Dedifferentiated amniotic fluid mesenchymal stem cell (primary cell): ENCODE data around the gene COL5A1.
"Not testable (repeated sequence)": the region's sequence is repeated elsewhere in the genome, so short reads cannot be mapped to it uniquely, and the experiment has no call there.

Experiments used
- DNase-seq: peaks from one replicate; pipeline ENCODE4 v3.0.0-alpha.2; 2016; ENCODE audit errors: extremely low spot score

The COL5A1 gene

DNA sequence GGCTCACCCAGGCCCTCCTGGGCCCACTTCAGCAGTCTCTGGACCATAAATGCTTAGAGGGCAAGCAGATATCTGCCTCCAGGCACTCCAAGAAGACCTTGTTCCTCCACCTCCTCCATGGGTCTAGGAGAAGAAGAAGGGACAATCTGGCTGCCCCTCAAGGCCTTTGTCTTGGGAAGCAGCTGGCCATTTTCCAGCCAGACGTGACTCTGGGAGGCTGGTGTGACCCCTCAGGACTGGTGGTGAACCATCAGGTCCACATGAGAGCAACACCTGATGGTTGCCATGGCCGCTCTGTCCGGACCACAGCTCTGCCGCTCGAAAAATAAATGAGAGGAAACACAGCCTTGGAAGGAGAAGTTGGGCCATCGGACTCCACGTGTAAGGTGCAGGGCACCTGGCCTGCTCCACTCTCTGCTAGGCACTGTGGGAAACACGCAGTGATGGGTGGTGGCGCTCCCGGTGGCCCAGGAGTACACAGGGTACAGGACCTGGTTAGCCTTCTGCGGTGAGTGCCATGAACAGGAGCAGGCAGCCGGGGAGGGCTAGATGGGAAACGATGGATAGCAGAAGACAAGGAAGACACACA, 3.0 kb upstream of the COL5A1 start:
- no peak for DNase-seq

DNA sequence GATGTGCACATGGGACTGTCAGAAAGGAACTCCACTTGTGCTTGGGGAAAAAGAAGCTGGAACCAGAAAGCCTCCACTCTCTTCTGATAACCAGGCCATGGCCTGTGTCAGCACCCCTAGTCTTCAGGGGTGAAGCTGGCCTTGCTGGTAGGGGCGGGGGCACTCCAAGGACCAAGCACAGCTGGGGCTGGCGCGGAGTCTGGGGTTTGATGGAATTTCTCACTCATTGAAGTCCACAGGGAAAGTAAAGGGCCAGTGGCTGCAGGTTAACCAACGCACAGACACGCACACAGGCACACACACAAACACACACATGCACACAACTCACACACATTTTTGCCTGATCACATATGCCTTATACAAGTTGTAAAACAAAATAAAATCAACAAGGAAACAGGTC, 1.6 kb upstream of the COL5A1 start:
- DNase-seq, result no peak

DNA sequence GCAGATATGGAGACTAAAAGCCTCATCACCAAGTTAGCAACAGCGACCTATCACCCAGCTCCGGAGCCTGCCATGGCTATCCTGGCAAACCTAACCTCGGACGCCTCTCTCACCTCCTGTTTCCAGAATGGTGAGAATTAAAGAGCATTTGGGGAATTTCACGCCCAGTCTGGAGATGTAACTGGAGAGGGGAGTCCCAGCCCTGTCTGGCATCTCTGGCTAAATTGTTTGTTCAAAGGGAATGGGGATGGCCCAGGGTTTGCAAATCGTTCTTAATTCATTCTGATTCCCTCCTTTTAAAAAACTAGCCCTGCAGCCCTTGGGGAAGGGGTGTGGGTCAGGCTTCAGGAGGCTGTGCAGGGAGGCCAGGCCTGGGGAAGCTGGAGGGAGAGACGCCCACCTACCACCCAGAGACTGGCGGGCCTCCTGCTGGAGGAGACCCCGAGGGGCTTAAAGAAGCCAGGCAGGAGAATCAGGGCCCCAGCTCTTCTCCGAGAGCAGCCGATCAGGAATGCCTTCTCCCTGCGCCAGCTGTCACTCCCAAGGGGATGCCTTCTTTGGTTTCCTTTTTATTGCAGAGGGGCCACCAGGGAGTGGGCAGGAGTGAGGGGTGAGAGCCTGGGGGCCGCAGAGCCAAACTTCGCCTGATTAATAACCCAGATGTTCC, 964 bp upstream of the COL5A1 start:
- DNase-seq, result no peak

DNA sequence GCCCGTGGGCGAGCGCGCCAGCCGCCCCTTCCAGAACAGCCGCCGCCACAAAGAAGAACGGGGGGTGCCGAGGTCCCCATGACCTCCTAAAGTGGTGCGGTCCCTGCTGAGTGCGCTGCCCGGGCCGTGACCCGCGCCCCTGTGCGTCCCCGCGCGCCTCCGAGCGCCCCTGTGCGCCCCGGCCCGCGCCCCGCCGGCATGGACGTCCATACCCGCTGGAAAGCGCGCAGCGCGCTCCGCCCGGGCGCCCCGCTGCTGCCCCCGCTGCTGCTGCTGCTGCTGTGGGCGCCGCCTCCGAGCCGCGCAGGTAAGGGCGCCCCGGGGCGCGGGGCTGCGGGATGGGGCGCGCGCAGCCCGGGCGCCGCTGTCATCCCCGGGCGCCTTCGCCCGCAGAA, 384 bp downstream of the COL5A1 start:
- DNase-seq, result no peak

DNA sequence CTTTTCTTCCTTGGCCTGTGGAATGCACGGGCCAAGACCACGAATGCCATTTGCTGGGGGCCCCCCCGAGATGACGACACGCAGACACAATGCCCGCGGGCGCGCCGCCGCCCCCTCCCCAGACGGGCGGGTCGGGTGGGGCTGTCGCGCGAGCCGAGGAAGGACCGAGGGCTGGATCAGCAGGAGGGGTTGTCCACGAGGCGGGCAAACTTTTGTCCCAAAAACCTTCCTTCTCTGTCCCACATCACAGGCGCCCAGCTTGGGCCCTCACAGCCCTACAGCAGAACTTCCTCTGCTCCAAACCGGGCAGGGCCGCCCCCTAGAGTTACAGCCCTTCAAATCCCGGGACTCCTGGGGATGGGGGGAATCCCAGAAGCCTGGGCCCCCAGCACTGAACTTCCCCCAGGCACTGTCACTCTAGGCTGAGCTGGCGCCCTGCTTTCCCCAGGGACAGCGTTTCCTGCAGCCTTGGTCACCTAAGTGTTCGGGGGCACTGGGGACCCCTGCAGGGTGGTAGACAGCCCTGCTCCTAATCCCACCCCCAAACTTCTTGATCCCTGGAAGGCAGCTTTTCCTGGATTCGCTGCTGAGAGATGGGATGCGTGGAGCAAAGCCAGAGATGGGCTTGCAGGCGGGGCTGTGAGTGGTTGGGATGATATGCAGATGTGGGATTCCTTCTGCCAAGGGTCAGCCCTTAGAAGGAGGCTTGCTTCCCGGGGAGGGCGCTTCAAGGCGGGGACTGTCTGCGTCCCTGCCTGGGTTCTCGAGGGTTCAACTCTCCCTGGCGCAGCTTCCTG, 980 bp downstream of the COL5A1 start:
- peak; percentile 49 for DNase-seq

DNA sequence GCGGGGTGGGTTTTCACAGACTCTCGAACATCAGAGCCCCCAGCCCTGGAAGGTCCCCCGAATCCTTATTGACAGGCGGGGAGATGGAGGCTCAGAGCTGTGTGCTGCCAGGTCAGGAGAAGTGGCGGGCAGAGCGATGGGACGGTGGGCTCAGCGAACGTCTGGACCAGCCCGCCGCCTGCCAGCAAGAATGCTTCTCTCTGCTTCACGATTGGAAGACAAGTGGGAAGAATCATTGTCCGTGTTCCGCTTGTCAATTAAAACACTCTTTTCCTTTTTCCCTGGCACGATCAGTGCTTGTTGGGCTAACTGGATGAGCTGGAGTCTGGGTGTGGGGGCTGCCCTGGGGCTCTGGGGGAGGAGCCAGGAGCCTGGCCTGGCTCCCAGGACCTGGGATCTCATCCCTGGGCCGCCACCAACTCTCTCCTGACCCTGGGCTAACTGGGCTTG, 1.6 kb downstream of the COL5A1 start:
- no peak for DNase-seq

DNA sequence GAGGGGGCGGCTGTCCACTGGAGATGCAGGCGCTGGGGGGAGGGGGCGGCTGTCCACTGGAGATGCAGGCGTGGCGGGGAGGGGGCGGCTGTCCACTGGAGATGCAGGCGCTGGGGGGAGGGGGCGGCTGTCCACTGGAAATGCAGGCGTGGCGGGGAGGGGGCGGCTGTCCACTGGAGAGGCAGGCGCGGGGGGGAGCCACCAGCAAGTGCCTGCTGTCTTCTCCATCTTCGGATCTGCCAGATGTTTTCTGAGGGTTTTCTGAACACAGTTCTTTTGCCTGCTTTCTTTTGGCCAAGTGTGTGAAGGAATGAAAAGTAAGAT, 2.8 kb downstream of the COL5A1 start:
- DNase-seq, result not testable (repeated sequence)

DNA sequence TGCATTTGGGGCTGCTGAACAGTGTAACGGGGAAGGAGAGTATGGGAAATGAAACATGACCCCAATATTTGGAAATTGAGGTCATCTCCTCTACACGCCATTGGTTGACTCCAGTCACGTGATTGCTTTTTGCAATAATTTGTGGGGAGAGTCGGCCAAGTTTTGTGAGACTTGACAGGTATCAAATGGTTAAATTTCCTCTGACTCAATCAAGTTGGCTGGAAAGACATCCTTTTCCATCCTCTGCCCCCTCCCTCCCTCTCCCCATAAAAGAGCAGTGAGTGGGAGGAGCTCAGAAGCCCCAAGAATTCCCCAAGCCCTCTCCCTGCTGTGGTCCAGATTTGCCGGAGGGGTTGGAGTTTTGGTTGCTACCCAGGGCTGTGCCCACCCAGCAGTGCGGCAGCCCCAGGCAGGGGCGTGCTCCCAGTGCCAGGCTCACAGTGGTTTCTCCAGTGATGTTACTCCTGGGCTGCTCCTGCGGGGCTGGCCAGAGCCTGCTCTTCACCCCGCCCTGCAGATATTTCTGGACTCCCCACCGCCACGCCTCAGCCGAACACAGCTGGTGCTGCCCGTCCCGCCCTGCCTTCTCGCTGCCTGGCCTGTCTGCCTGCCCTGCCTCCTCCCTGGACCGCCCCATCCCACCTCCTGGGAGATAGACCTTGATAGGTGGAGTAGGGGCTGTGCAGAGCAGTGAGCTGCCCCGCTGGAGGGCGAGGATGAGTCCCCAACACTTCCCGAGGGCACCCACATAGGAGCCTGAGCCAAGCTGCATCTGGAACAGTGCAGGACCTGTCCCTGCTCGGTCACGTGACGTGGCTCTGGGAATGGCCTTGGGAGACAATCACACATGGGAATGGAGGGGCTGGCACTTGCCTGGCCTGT, 3.4 kb downstream of the COL5A1 start:
- DNase-seq, result peak; percentile 98

DNA sequence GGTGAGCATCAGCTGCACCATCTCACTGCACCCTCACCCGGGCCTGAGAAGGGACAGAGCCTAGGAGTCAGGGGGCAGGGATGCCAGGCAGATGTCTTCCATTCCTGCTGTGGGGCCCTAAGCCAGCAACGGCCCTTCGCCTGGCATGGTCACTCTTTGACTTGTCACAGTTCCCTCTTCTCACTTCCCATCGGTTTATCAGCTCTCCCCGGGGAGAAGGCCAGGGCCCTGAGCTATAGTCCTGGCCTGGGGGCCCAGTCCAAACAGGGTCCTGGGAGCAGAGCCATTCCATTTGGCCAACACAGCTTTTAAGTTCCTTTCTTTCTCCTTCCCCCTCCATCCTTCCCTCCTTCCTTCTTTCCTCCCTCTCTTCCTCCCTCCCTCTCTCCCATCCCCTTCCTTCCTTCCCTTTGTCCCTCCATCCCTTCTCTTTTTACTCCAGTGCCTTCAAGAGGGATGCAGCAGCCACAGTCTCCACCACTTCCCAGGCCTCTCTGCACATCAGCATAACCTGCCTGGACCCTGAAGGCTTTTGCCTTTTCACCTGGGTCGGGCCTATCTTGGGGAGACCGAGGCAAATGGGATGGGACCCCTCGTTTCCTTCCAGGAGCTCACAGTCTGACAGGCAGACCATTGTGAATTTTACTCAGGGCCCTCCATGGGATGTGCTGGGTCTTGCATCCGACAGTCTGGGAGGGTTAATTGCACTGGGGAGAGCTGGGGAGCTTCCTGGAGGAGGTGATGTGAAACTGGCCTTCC, 4.2 kb downstream of the COL5A1 start:
- no peak for DNase-seq

DNA sequence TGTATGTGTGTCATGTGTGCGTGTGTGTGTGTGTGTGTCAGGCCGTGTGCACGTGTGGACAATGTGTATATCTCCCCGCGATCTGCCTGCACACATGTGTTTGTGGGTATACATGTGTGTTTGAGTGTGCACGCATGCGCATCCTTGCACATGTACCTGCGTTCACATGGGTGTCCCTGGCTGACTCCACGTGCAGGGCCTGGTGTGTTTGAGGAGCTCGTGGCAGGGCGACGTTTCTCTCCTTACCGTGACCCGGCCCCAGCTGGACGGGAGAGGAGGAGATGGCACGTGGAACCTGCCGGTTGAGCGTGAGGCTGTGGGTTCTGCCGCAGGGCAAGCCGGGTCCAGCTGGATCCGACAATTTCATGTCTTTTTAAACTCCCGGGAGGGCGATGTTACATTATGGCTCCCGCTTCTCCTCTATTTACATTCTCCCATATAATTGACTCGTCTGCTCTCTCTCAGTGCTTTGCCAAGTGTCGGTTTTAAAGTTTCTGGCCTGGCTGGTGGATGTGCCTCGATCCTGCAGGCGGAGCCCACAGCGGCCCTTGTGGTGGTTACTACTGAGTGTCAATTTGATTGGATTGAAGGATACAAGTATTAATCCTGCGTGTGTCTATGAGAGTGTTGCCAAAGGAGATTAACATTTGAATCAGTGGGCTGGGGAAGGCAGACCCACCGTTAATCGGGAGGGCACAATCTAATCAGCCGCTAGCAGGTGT, 5.9 kb downstream of the COL5A1 start:
- no peak for DNase-seq

DNA sequence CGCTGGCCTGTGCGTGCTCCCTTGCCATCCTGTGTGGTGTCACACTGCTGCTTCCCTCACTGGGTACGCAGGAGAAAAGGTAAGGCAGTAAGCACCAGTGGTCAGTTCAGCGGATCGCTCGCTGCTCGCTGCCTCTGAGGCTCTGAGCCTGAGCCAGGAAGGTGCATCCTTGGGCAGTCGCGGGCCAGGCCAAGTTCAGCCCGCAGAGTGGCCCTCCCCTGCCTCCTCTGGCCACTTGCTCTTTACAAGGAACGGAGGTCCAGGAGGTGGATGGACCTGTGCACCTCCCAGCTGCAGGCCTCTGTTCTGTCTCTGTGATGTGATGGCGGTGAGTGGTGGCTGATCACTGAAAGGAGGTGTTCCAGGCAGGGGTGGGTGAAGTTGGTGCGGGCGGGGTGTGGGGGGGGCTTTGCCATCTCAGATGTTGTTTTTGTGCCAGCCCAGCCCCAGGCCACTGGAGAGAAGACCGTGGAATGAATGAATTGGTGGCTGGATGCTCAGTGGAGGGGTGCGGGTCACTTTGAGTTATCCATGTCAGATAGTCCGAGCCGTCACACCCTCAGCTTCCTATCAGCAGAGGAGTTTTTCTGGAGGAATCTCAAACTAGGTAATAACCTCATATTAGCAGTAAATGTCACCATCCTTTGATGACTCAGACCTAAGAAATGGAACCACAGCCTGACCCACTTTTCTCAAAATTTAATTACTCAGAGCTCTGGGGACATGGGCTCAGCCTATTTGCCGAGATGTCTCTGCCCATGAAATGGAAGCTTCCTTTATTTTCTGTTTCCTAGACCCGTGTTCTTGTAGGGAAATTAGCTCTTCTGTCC, 7.3 kb downstream of the COL5A1 start:
- DNase-seq, result peak; percentile 54

DNA sequence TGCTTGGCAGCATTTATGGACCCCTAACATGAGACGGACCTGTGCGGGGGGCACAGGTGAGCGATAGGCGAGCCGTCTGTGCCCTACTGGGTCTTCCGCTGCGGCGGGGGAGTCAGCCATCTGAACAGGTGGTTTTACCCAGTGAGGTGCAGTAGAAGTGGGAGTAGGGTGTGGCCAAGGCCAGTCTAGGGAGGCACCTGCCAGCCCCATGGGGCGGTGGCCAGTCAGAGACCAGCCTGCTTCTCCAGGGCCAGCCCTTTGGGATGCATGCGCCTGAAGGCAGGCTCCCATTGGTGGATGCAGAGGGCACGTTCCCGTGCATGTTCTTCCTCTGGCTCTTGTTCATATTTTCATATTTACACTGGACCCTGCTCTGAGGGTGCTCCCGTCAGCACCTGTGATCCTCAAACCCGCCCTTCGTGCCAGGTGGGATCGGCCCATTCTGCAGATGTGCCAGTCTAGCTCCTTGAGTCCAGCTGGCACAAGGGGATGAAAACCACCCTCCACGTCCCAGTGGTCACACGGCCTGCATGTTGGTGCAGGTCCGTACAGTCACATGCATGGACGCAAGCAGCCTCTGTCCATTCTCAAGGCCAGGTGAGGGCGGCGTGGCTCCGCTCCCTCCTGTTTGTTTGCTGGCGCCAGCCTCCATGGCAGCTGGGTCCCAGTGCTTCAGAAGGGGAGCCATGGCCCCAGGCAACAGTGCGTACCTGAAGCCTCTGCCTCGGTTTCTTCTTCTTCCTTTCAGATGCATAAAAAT, 9.0 kb downstream of the COL5A1 start:
- no peak for DNase-seq

DNA sequence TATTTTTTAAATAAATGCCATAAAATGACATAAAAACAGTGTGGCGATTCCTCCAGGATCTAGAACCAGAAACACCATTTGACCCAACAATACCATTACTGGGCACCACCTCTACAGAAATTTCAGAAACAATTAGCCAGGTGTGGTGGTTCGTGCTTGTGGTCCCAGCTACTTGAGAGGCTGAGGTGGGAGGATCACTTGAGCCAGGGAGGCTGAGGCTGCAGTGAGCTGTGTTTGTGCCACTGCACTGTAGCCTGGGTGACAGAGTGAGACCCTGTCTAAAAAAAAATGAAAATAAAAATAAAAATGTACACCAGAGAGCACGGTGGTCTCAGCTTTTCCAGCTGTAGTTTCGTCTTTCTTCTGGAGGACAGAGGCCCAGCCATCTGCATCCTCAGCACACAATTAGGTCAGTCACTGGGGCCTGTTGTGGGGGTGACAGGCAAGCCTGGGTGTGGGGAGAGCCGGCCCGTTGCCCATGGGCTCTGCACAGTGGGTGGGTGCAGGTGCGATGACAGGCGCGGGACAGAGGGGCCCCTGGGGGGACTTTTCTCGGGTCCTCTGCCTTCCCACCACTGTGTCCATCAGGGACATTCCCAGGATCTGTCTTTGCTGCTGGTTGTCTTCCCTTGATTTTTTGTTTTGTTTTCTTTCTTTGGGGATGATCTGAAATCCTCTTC, 9.8 kb downstream of the COL5A1 start:
- no peak for DNase-seq

DNA sequence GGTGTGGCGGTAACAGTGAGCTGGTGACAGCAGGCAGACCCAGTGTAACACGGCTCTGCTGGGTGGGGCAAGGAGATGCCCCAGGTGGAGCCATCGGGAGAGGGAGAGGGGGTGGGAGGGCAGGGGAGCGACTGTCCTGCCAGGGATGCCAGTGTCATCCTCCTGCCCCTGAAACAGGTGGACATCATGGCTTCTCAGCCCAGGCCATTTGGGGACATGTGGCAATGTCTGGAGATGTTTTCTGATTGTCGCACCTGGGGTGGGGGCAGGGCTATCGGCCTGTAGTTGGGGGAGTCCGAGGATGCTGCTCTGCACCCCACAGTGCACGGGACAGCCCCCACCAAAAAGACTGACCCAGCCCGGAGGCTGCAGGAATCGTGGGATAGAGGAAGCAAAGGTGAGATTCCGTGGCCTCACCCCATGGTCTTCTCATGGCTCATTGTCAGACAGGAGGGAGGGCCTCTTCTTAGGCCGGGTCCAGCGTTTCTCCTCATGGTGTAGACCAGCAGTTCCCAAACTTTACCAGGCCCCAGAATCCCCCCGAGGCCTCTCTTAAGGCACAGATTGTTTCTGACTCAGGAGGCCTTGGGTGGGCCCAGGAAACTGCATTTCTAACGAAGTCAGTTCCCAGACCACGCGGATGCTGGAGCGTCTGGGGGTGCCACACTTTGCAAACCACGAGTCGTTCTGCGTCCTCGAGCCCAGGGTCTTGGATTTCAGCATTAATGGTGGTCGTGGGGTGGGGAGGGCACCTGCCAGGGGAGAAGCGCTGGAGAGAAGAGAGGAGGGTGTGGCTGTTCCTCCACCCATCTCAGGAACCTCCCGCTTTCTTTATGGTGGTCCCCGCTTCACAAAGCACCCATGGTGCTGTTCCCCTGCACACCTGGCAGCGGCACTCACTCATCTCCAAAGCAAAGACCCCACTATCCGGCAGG, 11.0 kb downstream of the COL5A1 start:
- DNase-seq, result no peak

DNA sequence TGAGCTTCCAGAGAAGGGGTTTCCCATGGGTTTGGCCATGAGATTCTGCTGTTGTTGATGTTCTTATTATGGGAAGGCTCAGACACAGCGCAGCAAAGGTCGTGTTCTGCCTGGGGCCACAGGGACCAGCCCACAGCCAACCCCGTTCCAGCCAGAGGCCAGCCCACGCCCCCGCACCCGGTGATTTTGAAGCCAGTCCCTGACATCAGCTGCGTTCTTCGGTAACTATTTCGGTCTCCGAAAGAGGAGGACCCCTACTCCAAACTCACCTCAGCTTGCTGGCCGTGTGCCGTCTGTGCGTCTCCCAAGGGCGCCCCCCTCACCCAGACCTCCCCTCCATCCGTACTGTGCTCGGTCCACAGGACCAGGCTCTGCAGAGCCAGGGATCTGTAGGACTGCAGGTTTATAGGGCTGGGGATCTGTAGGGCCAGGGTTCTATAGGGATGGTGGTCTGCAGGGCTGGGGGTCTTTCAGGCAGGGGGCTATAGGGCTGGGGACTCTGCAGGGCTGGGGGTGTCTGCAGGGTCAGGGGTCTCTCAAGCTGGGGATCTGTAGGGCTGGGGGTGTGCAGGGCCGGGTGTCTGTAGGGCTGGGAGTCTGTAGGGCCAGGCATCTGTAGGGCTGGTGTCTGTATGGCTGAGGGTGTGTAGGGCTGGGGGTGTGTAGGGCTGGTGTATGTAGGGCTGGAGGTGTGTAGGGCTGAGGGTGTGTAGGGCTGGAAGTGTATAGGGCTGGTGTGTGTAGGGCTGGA, 11.8 kb downstream of the COL5A1 start:
- DNase-seq, result no peak

DNA sequence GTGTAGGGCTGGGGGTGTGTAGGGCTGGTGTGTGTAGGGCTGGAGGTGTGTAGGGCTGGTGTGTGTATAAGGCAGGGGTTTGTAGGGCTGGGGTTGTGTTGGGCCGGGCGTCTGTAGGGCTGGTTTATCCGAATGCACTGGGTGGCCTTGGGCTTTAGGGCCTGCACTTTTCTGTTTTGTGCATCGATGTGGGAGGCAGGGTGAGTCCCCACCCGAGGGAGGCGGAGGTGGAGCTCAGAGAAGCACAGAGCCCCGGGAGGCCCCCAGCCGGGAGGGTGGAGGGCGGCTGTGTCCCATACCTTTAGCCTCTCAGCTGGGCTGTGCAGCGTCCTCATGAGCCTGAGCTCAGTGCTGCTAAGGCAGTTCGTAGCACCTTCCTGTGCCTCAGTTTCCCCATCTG, 13.5 kb downstream of the COL5A1 start:
- no peak for DNase-seq
